GM19193 (cell line): ENCODE results near the gene SOAT2.

Experiments
- POLR2A ChIP-seq: IDR thresholded peaks from 4 replicates; pipeline ENCODE4 v1.6.1; 2011; ENCODE audit not compliant: insufficient read depth, insufficient read length; ENCODE audit errors: extremely low read depth

SOAT2 gene

GRCh38 chr12:53071591-53072551 is 31.4 kb upstream of the SOAT2 start:
- TF ChIP-seq POLR2A = no peak

- TF ChIP-seq POLR2A = no peak
Measured at GRCh38 chr12:53073881-53074280, 29.4 kb upstream of the SOAT2 start.

GRCh38 chr12:53074283-53074998 is 28.8 kb upstream of the SOAT2 start:
- TF ChIP-seq POLR2A = no peak

- no peak for TF ChIP-seq POLR2A
Measured at GRCh38 chr12:53074999-53075370, 28.3 kb upstream of the SOAT2 start.

- TF ChIP-seq POLR2A = no peak
Measured at GRCh38 chr12:53076461-53076860, 26.8 kb upstream of the SOAT2 start.

- TF ChIP-seq POLR2A = no peak
Measured at GRCh38 chr12:53077030-53077429, 26.3 kb upstream of the SOAT2 start.

- TF ChIP-seq POLR2A = no peak
Measured at GRCh38 chr12:53078425-53079225, 24.7 kb upstream of the SOAT2 start.

- TF ChIP-seq POLR2A = peak; percentile 97
Measured at GRCh38 chr12:53079226-53080117, 23.8 kb upstream of the SOAT2 start, which contains the start of gene SPRYD3. Gene SPRYD3, minus strand, starts transcription at chr12:53079390. Its CDS starts 57 bp downstream, at chr12:53079333.

GRCh38 chr12:53082637-53083175 is 20.6 kb upstream of the SOAT2 start:
- no peak for TF ChIP-seq POLR2A

- no peak for TF ChIP-seq POLR2A
Measured at GRCh38 chr12:53086361-53086760, 16.9 kb upstream of the SOAT2 start.

- TF ChIP-seq POLR2A = no peak
Measured at GRCh38 chr12:53090105-53090504, 13.2 kb upstream of the SOAT2 start.

- TF ChIP-seq POLR2A = no peak
Measured at GRCh38 chr12:53090554-53090953, 12.7 kb upstream of the SOAT2 start.

GRCh38 chr12:53091756-53092155 is 11.5 kb upstream of the SOAT2 start:
- TF ChIP-seq POLR2A = no peak
